ENCODE measurements around the gene HPRT1.

The HPRT1 gene

DNA sequence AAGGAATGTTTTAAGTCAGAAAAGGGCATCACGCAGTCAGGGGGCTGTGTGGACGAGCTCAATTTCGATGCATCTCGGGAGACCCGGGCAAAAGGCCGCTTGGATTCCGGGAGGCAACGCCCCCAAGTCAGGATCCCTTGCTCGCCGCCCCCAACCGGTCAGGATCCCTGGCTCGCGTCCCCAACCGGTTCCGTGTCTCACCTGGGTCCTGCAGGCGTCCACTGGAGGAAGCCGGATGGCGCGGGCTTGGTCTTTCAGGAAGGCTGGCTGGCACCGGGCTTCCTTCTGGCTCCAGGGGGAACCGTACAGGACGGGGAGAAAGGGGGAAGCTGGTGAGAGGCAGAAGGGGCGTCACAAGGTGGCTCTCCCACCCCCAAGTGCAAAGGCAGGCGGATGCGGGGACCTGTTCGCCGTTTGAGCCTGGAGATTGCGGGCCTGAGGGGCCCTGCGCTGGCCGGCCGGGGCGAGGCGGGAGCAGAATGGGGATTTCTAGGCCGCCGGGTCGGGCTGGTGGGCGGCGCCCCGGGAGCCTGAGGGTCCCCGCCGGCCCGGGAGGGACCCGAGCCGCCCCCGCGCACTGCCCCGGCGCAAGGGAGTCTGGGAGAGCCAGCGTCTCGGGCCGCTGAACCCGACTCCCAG is 84.7 kb downstream of the HPRT1 start:
- no peak overlapping the region for H3K4me3 ChIP-seq (ENCODE audit: low read length)
- H3K4me2 ChIP-seq (ENCODE audit: low read length): no peak overlapping the region
- H3K27ac ChIP-seq (ENCODE audit: low read depth, low read length): no peak overlapping the region
- no peaks in the 10 kb centered on the region for H3F3A ChIP-seq (ENCODE audit: control insufficient read depth, insufficient read depth)
- H3K27me3 ChIP-seq (ENCODE audit: control insufficient read depth, low read length): peaks cover 26% of the 10 kb centered on the region
- no peaks in the 10 kb centered on the region for H3K9me2 ChIP-seq (replicated peaks; ENCODE audit: control insufficient read depth, low read length)
- H3K9me3 ChIP-seq (ENCODE audit: control insufficient read depth, insufficient read depth, low read length): no peaks in the 10 kb centered on the region
- H3K79me2 ChIP-seq (ENCODE audit: control insufficient read depth, low read length): no peaks in the 10 kb centered on the region
- no peaks in the 10 kb centered on the region for H3K36me3 ChIP-seq (ENCODE audit: control insufficient read depth, low read length)
- peaks cover 16% of the 10 kb centered on the region for H3K4me1 ChIP-seq (ENCODE audit: control insufficient read depth, low read length)
- no peak for TF ChIP-seq EZH2phosphoT487 (IDR thresholded peaks at IDR 0.05; ENCODE audit: borderline replicate concordance, low read length)
- TF ChIP-seq, protein P1, sequence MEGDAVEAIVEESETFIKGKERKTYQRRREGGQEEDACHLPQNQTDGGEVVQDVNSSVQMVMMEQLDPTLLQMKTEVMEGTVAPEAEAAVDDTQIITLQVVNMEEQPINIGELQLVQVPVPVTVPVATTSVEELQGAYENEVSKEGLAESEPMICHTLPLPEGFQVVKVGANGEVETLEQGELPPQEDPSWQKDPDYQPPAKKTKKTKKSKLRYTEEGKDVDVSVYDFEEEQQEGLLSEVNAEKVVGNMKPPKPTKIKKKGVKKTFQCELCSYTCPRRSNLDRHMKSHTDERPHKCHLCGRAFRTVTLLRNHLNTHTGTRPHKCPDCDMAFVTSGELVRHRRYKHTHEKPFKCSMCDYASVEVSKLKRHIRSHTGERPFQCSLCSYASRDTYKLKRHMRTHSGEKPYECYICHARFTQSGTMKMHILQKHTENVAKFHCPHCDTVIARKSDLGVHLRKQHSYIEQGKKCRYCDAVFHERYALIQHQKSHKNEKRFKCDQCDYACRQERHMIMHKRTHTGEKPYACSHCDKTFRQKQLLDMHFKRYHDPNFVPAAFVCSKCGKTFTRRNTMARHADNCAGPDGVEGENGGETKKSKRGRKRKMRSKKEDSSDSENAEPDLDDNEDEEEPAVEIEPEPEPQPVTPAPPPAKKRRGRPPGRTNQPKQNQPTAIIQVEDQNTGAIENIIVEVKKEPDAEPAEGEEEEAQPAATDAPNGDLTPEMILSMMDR (IDR thresholded peaks at IDR 0.05; ENCODE audit: low read depth, low read length, poor library complexity, severe bottlenecking): no peak
- no peaks in the 10 kb centered on the region for H4K20me1 ChIP-seq (ENCODE audit: control insufficient read depth, insufficient read depth, low read depth, low read length)

DNA sequence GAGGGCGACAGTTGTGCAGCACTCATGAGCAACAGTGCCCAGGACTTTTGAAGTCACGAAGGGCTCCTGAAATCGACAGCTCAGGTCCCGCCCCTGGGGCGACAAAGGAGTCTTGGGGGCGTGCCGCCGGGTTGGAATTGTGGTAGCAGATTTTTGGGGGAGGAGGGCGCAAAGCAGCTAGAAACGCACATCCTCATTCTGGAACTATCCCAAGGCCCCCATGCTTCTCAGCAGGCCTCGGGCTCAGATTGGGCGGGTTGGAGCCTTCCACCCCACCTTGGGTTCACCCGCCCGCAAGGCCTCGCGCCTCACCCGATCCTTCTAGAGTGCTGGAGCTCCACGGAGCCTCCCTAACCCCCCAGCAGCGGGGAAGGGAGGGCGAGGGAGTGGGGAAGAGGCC is 85.5 kb downstream of the HPRT1 start:
- Histone ChIP-seq H3K9me2 (replicated peaks; ENCODE audit: control insufficient read depth, low read length) (no peaks in the 10 kb centered on the region), H3K4me2 (ENCODE audit: low read length) (no peak overlapping the region), H3F3A (ENCODE audit: control insufficient read depth, insufficient read depth) (no peaks in the 10 kb centered on the region), H3K9me3 (ENCODE audit: control insufficient read depth, insufficient read depth, low read length) (no peaks in the 10 kb centered on the region), H3K79me2 (ENCODE audit: control insufficient read depth, low read length) (no peaks in the 10 kb centered on the region), H3K27me3 (ENCODE audit: control insufficient read depth, low read length) (peaks cover 35% of the 10 kb centered on the region), H3K27ac (ENCODE audit: low read depth, low read length) (no peak overlapping the region), H4K20me1 (ENCODE audit: control insufficient read depth, insufficient read depth, low read depth, low read length) (no peaks in the 10 kb centered on the region), H3K4me1 (ENCODE audit: control insufficient read depth, low read length) (peaks cover 25% of the 10 kb centered on the region), H3K4me3 (ENCODE audit: low read length) (no peak overlapping the region), H3K36me3 (ENCODE audit: control insufficient read depth, low read length) (no peaks in the 10 kb centered on the region)
- TF ChIP-seq, protein P1 (IDR thresholded peaks at IDR 0.05; ENCODE audit: low read depth, low read length, poor library complexity, severe bottlenecking): no peak
- TF ChIP-seq EZH2phosphoT487 (IDR thresholded peaks at IDR 0.05; ENCODE audit: borderline replicate concordance, low read length): no peak

GRCh38 chrX:134546187-134546586 is 86.2 kb downstream of the HPRT1 start:
- Histone ChIP-seq H3K36me3 (ENCODE audit: control insufficient read depth, low read length) (no peaks in the 10 kb centered on the region), H3K4me2 (ENCODE audit: low read length) (no peak overlapping the region), H3K79me2 (ENCODE audit: control insufficient read depth, low read length) (no peaks in the 10 kb centered on the region), H3K4me1 (ENCODE audit: control insufficient read depth, low read length) (peaks cover 27% of the 10 kb centered on the region), H4K20me1 (ENCODE audit: control insufficient read depth, insufficient read depth, low read depth, low read length) (no peaks in the 10 kb centered on the region), H3K27ac (ENCODE audit: low read depth, low read length) (no peak overlapping the region), H3K4me3 (ENCODE audit: low read length) (no peak overlapping the region), H3K27me3 (ENCODE audit: control insufficient read depth, low read length) (peaks cover 41% of the 10 kb centered on the region), H3K9me2 (replicated peaks; ENCODE audit: control insufficient read depth, low read length) (no peaks in the 10 kb centered on the region), H3K9me3 (ENCODE audit: control insufficient read depth, insufficient read depth, low read length) (no peaks in the 10 kb centered on the region), H3F3A (ENCODE audit: control insufficient read depth, insufficient read depth) (no peaks in the 10 kb centered on the region)
- TF ChIP-seq, protein P1 (IDR thresholded peaks at IDR 0.05; ENCODE audit: low read depth, low read length, poor library complexity, severe bottlenecking): no peak
- no peak for TF ChIP-seq EZH2phosphoT487 (IDR thresholded peaks at IDR 0.05; ENCODE audit: borderline replicate concordance, low read length)
